Left ventricle myocardium inferior (tissue), 1 donor: ENCODE data around the gene F5. TPM values are rescaled to one million over a fixed set of nuclear protein-coding genes. Genes with fewer than 3 reads are reported as not detected.

Source experiments
- DNase-seq: peaks from one replicate; pipeline ENCODE4 v3.0.0-alpha.2; 2020
- H3K27ac ChIP-seq: fragments of 200-600 bp; replicated peaks from 2 replicates; pipeline ENCODE4 v1.8.0; 2021
- H3K27me3 ChIP-seq: fragments of 200-600 bp; 2 replicates; pipeline ENCODE4 v1.8.0; 2021; ENCODE audit warnings: low read depth
- H3K36me3 ChIP-seq: fragments of 200-600 bp; 2 replicates; pipeline ENCODE4 v1.8.0; 2021
- H3K4me1 ChIP-seq: fragments of 200-600 bp; 2 replicates; pipeline ENCODE4 v1.8.0; 2021
- H3K4me3 ChIP-seq: fragments of 200-600 bp; 2 replicates; pipeline ENCODE4 v1.8.0; 2021; ENCODE audit warnings: mild to moderate bottlenecking, moderate library complexity
- H3K9me3 ChIP-seq: fragments of 200-600 bp; replicated peaks from 2 replicates; pipeline ENCODE4 v1.8.0; 2021
- CTCF ChIP-seq: fragments of 200-600 bp; IDR thresholded peaks from 2 replicates; pipeline ENCODE4 v1.8.0; 2021; ENCODE audit warnings: antibody characterized with exemption, mild to moderate bottlenecking, borderline replicate concordance
- intact Hi-C: fragments of 100-400 bp; cut with micrococcal nuclease; formaldehyde crosslinking; loops from one replicate; pipeline ENCODE4 v1.11.0; 2022
- total RNA-seq: library from RNA; stranded (reverse); fragmentation: NEBNext Ultra II Directional; extraction: Animal tissue kit (Norgen Biotek cat#: 25700); gene quantifications from one replicate; pipeline ENCODE4 v1.2.1, GENCODE V29; 2021
- donor health status: DM: no; HTN: yes; CAD: no; lungs with severe emphysema.

The F5 gene
- total RNA-seq, 1 donor from 2014 or later, result 14.7 TPM

- Histone ChIP-seq H3K9me3 (no peaks in the 10 kb centered on the region), H3K4me3 (no peak overlapping the region), H3K36me3 (no peaks in the 10 kb centered on the region), H3K27me3 (no peaks in the 10 kb centered on the region), H3K4me1 (peaks cover 5% of the 10 kb centered on the region), H3K27ac (no peak overlapping the region)
- no peak for DNase-seq
- intact Hi-C loops, result loop anchor here (10.0 kb wide), 1 partner anchor 54 kb away; no protein-coding TSS in a partner anchor
- no peak for TF ChIP-seq CTCF
These were observed 57.8 kb downstream of the F5 start for GRCh38 chr1:169528215-169529067.

DNA sequence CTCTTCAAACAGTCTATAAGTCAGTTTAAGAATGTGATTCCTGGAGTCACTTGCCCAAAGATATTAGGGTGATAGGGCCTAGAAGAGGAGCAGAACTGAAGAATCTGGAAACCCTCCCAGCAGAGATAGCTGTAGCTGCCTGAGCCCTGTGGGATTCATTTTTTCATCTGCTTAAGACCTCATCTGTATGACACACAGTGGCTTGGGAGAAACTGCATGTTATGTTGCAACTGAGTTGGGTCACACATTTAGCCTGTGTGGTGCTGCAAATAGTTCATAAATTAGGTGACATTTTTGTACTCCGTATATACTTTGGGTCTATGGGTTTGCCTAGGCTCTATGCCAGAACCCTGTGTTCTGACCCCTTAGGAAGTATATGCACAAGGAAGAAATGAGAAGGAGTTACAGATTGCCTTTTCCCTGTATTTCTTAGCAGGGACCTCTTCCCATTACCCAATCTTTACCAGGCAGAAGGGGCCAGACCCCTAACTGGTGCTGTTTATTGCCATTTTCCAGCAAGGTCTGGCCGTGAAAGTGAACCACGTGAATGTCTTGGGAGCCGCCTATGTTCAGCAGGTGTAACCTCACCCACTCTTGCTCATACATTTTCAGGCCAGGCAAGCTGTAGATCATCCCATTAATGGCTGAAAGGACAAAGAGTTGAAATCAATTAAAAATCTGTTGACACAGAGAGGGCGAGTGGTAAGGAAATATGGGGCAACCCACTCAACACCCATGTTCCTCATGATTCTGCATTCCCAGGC is 58.6 kb downstream of the F5 start:
- no peak overlapping the region for H3K27ac ChIP-seq

DNA sequence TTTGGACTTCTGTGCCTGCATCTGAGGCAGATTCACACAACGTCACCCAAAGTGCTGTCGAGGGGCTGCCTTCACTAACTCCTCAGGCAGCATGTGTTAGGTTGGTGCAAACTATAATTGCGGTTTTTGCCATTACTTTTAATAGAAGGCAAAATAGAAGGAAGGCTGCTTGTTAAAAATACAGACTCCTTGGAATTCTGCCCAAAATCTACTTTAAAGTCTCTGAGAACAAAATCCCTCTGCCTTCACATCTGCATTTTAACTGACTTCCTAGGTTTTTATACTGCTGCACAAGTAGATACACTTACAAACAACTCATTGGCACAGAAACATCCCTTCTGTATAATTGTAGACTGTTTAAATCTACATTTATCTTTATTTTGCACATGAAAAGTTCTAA is 59.3 kb downstream of the F5 start:
- H3K4me1 ChIP-seq, result peaks cover 5% of the 10 kb centered on the region
- no peak for DNase-seq
- no peaks in the 10 kb centered on the region for H3K36me3 ChIP-seq
- H3K9me3 ChIP-seq, result no peaks in the 10 kb centered on the region
- no peak for TF ChIP-seq CTCF
- no peaks in the 10 kb centered on the region for H3K27me3 ChIP-seq
- H3K27ac ChIP-seq, result no peak overlapping the region
- intact Hi-C loops, result loop anchor here (10.0 kb wide), 1 partner anchor 52 kb away; no protein-coding TSS in a partner anchor
- H3K4me3 ChIP-seq, result no peak overlapping the region

More for the DNA sequence above, 58.6 kb downstream of the F5 start:
- Histone ChIP-seq H3K36me3 (no peaks in the 10 kb centered on the region), H3K4me3 (no peak overlapping the region), H3K27me3 (no peaks in the 10 kb centered on the region), H3K4me1 (peaks cover 5% of the 10 kb centered on the region), H3K9me3 (no peaks in the 10 kb centered on the region)
- intact Hi-C loops, result loop anchor here (10.0 kb wide), 1 partner anchor 53 kb away; no protein-coding TSS in a partner anchor
- TF ChIP-seq CTCF, result no peak
- DNase-seq, result no peak

DNA sequence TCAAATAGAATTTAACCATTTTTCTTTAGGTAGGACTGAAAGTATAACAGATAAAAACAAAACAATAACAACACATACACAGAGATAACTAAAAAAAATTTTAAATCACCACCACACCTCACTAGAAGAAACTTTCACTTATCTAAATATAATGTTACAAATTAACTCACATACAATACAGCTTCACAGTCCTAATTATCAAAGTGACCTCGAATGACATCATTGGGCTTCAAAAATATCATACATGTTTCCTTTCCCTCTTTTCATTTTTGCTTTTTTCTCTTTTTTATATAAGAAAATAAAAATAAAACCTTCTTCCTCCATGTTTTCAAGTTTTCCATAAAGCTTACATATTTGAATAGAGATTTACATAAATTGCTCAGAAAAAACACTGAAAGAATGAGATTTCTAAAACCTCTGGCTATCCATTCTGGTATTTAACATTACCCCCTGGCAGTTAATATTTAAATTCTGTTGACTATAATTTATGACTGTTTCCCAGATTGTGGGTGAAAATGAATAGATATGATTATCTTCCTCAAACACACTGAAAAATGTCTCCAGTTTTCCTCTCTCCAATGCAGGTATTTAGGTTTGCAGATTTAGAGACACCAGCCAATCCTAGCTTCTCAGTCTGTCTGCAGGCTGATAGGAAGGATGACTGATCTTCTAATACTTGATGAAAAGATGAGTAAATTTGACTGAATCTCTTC is 60.0 kb downstream of the F5 start:
- H3K4me3 ChIP-seq, result no peak overlapping the region
- DNase-seq, result no peak
- no peak for TF ChIP-seq CTCF
- no peaks in the 10 kb centered on the region for H3K36me3 ChIP-seq
- no peak overlapping the region for H3K27ac ChIP-seq
- H3K27me3 ChIP-seq, result no peaks in the 10 kb centered on the region
- no peaks in the 10 kb centered on the region for H3K9me3 ChIP-seq
- intact Hi-C loops, result loop anchor here (10.0 kb wide), 1 partner anchor 51 kb away; no protein-coding TSS in a partner anchor
- H3K4me1 ChIP-seq, result peaks cover 5% of the 10 kb centered on the region

GRCh38 chr1:169525391-169525790 is 60.9 kb downstream of the F5 start:
- Histone ChIP-seq H3K27me3 (no peaks in the 10 kb centered on the region), H3K27ac (no peak overlapping the region), H3K4me3 (no peak overlapping the region), H3K36me3 (no peaks in the 10 kb centered on the region), H3K9me3 (no peaks in the 10 kb centered on the region), H3K4me1 (peaks cover 5% of the 10 kb centered on the region)
- intact Hi-C loops, result loop anchor here (10.0 kb wide), 1 partner anchor 51 kb away; no protein-coding TSS in a partner anchor
- DNase-seq, result no peak
- TF ChIP-seq CTCF, result no peak
